OCI-LY7 (cell line): Measurements from ENCODE around the gene ZDHHC5.

ENCODE experiments used
- CTCF ChIP-seq: fragments of 200-600 bp; sonication (generic); conservative IDR thresholded peaks from 2 replicates; pipeline ENCODE4 v1.5.1; 2014; ENCODE audit warnings: mild to moderate bottlenecking, antibody characterized with exemption, low read length, moderate library complexity, mixed read lengths
- EZH2phosphoT487 ChIP-seq: fragments of 200-600 bp; sonication (generic); IDR thresholded peaks from 2 replicates; pipeline ENCODE4 v1.6.1; 2018; ENCODE audit warnings: low read depth, borderline replicate concordance, mild to moderate bottlenecking, mixed run types, antibody characterized with exemption, low read length, moderate library complexity, mixed read lengths

GRCh38 chr11:57626895-57627294 lies 41.0 kb upstream of the ZDHHC5 start:
- TF ChIP-seq CTCF (no peak), EZH2phosphoT487 (no peak)
